Glomerular visceral epithelial cell (primary cell): Measurements from ENCODE around the gene BHLHE23.

ENCODE experiments used
- DNase-seq: peaks from one replicate; pipeline ENCODE4 v3.0.0-alpha.2; 2016; ENCODE audit errors: extremely low spot score

BHLHE23 gene

DNA sequence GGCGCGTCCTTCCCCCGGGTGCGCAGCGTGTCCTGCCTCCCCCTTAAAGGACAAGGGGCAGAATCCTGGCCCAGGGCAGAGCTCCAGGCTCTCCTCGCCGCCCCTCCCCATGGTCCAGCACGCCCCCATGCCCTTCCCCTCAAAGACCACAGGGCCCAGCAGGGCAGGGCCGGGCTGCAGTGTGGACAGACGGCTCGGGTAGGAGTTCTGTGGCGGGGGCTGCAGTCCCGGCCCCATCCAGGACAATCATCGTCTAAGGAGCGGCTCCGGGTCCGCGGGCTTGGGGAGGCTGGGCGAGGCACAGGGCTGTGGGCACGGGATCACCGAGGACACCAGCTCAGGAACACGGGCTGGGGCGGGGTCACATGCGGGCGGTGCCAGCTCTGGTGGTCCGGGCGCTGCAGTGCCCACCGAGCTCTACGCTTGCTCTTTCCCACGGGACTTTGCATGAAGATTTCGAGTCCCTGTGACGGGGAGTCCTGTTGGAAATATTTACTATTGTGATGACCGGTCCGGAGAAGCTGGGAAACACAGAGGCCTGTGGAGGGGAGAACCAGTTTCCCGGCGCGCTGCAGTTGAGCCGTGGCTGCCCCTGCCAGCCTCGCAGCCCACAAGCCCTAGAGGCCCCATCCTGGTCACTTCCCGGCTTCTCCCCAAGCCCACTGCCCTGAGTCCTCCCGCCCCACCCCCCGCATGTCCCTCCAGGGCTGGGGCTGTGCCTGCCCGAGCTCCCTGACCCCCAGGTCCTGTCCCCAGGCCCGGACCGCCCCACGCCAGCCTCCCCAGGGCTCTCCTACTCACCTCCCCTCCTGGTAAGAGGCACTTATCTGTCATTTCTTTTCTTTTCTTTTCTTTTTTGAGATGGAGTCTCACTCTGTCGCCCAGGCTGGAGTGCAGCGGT, 33.7 kb downstream of the BHLHE23 start:
- DNase-seq, result no peak

DNA sequence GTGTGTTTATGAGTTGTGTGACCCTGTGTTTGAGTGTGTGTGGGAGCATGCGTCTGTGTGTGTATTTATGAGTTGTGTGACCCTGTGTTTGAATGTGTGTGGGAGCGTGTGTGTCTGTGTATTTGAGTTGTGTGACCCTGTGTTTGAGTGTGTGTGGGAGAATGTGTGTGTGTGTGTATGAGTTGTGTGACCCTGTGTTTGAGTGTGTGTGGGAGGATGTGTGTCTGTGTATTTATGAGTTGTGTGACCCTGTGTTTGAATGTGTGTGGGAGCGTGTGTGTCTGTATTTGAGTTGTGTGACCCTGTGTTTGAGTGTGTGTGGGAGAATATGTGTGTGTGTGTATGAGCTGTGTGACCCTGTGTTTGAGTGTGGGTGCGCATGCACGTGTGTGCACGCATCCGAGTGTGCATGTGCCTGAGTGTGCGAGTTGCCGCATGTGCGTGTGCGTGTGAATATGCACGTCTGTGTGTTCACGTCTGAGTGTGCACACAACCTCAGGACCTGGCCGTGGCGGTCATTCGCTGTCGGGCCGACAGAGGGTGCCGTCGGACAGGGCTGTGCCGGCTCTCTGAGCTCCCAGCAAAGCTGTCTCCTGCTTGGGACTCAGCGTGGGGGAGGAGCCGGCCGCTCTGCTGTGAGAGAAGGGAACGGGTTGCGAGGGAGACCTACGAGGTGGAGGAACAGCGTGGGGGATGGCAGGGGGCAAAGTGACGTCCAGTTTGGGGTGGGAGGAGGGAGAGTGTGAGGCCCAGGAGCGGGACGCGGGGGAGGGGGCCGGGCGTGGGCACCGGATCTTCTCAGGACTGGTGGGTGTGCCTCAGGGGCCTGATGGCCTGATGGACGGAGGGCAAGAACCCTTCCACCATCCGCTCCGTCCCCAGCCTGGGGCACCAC, 34.6 kb downstream of the BHLHE23 start:
- DNase-seq, result peak; percentile 86

DNA sequence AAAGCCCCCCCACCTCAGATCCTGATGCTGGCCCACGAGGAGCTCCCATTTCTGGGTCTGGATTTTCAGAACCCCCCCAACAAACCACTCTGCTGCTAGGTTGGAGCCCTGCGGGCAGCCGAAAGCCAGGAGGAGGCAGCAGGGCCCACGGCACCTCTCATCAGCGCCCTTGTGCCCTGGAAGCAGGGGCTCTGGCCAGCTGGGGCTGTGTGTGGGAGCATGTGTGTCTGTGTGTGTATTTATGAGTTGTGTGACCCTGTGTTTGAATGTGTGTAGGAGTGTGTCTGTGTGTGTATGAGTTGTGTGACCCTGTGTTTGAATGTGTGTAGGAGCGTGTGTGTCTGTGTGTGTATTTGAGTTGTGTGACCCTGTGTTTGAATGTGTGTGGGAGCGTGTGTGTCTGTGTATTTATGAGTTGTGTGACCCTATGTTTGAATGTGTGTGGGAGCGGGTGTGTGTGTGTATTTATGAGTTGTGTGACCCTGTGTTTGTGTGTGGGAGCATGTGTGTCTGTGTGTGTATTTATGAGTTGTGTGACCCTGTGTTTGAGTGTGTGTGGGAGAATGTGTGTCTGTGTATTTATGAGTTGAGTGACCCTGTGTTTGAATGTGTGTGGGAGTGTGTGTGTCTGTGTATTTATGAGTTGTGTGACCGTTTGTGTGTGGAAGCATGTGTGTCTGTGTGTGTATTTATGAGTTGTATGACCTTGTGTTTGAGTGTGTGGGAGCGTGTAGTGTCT, 35.4 kb downstream of the BHLHE23 start:
- no peak for DNase-seq

DNA sequence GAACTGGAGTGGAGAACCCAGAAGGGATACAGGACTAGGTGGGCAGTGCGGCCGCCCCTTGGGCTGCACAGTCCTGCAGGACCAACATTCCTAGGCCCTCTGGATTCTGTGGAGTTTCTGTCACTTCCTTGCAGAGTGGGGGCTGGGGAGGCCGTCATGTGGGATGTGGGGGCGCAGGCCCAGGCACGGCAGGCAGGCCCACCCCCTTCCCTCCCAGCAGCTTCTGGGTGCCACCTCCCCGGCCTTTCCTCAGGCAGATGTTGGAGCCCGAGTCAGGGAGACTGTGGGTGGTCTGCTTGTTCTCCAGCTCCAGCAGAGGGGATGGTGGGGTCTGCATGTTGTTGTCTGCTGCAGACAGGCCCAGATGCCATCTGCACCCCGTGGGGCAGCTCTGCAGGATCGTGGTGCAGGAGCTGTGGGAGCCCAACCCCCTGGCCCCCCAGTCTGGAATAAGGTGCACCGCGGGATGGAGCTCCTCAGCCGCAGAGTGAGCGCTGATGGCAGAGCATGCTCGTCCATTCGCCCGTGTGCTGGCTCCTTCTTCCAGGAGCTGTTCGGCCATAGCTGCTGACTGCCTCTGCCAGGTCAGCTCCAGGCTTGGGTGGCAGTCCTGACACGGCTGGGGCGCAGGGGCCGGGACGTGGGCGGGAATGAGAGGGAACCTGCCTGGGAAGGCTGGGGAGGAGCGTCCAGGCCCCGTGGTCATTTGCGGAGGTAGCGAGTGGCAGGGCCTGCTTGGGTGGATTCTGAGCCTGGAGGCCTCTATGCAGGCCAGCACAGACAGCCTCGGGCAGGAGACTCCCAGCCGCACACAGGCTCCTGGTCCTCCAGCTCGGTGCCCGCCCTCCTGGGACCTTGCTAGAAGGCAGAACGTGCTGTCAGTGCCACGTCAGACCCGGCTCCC, 36.2 kb downstream of the BHLHE23 start:
- no peak for DNase-seq

DNA sequence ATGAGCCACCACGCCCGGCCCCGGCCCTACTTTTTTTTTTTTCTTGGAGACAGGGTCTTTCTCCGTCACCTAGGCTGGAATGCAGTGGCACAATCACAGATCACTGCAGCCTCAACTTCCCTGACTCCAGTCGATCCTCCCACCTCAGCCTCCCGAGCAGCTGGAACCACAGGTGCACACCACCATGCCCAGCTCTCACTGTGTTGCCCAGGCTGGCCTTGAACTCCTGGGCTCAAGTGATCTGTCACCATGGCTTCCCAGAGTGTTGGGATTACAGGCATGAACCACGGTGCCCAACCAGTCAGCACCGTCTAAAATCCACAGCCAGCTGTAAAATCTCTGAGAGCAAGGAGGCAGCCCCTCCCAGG, 36.8 kb downstream of the BHLHE23 start:
- DNase-seq, result no peak

DNA sequence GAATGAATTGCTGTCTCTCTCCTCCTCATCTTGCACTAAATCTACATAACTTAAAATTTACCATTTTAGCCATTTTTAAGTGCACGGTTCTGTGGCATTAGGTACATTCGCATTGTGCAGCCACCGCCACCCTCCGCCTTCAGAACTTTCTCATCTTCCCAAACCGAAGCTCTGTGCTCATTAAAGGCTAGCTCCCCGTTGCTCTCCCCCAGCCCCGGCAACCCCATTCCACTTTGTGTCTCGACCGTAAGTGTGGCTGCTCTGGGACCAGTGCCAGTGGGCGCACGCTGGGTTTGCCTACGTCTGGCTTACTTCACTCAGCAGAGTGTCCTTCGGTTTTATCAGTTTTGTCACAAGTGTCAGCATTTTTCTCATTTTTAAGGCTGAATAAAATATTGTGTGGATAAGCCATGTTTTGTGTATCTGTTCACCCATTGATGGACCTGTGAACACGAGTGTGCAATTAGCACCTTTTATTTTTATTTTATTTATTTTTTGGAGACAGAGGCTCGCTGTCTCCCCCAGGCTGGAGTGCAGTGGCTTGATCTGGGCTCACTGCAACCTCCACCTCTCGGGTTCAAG, 37.5 kb downstream of the BHLHE23 start:
- no peak for DNase-seq

DNA sequence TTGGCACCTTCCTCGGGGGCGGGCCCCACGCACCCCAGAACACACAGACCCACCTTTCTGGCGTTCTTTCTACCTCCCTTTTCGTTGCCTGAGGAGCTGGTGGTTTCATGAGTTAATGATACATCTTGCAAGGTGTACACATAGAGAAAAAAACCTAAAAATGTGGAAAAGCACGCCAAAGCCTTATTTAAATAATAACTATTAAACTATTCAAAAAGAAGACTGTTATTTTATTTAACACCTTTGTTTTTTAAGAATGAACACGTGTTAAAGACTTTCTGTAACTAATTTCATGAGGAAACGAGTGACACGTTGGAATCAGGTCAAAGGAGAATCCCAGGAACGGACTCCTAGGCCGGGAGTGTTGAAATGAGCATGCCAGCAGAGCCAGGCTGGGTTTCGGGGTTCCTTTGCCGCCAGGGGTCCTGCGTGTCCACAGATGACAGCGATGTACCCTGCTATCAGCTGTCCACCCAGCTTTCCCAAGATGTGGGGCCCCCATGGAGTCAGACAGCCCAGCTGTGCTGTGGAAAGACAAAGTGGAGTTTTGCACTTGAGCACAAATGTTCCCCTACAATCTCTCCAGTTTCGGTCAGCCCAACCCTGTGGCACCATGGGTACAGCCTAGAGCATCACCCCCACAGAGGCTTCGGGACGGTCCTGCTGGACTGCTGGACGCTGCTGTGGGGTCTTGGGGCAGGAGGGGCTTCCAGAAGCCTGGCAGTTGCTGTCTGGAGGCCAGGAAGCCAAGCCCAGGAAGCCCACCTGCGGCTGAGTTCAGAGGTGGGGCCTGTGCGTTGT, 38.2 kb downstream of the BHLHE23 start:
- no peak for DNase-seq

DNA sequence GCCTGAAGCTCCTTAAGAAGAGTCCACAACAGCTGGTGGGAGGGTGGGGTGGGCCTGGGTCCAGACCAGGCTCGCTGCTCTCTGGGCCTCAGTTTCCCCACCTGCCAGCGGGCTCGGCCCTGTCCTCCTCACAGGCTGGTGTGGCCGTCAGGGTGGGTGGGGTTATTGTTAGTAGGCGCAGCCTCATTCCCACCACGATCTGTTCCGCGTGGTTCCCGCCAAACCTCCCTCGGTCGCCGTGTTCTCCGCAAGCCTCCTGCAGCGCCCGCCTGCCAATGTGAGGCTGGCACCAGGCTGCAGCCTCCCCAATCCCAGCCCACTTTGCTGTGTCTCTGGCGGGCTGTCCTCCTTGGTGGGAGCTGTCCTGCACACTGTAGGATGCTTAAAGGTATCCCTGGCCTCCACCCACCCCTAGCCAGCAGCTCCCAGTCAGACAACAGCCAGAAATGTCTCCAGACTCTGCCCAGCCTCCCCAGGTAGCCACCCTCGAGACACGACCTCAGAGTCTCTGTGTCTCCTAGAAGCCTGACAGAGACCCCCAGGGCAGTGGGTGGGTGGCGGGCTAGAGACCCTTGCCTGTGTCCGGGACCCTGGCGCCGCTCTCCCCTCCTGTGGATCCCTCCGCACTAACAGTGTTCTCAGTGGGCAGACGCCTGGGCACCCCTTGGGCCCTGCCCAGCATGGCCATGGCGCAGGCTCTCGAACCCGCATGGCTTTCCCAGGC, 39.0 kb downstream of the BHLHE23 start:
- DNase-seq, result no peak

DNA sequence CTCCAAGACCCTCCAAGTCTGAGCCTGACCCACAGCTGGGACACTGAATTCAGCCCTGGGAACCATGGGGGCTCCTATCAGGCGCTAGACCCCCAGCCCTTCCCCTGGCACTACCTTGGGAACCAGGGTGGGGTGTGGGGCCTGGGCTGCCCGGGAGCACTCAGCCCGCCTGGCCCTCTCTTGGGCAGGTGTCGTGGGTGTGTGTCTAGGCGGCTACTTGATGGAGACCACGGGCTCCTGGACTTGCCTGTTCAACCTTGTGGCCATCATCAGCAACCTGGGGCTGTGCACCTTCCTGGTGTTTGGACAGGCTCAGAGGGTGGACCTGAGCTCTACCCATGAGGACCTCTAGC, 39.6 kb downstream of the BHLHE23 start:
- DNase-seq, result no peak

DNA sequence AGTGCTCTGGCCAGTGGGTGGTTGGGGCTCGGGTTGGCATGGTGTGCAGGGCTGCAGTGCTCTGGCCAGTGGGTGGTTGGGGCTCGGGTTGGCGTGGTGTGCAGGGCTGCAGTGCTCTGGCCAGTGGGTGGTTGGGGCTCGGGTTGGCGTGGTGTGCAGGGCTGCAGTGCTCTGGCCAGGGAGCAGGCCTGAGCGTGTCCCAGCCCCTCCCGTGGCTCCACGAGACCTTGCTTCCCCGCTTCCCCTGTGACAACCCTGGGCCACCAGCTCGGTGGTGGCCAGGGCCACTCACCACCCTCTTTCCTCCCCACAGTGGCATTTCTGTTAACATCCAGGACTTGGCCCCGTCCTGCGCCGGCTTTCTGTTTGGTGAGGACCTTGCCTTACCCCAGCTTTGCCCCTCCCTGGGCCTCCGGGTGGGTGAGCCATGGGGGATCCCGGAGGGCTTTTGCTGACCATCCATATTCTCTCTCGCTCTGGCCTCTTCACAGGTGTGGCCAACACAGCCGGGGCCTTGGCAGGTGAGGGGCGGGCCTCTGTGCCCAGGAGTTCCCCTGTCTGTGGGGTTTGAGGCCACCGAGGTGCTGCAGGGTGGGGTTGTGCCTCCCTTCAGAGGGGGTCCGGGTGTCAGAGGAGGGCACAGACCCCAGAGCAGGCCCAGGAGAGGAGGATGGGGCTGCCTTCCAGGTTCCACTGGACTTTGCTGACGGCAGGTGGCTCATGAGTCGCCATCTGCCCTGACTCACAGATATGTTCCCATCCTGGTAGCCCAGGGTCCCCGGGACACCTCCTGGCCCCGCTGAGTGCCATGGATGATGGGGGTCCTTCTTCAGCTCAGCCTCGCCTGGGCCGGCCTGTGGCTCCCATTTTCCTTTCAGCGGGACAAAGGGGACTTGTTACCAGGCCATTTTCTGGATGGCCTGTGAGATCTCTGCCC, 40.3 kb downstream of the BHLHE23 start:
- DNase-seq, result no peak

DNA sequence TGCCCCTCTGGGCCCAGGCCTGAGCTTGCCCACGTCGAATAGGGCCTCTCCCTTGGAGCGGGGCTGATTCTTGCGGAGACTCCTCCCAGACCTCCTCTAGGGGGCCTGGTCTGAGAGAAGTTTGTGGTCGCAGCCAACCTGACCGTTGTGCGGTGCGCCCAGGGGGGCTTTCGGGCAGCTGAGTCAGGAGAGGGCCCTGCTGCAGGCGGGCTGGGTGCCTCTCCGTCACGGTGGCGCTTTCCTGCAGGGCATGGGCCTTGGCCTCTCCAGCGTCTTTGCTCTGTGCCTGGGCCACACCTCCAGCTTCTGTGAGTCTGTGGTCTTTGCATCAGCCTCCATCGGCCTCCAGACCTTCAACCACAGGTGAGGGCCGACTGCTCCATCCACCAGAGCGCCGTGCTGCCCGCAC, 41.4 kb downstream of the BHLHE23 start:
- no peak for DNase-seq

DNA sequence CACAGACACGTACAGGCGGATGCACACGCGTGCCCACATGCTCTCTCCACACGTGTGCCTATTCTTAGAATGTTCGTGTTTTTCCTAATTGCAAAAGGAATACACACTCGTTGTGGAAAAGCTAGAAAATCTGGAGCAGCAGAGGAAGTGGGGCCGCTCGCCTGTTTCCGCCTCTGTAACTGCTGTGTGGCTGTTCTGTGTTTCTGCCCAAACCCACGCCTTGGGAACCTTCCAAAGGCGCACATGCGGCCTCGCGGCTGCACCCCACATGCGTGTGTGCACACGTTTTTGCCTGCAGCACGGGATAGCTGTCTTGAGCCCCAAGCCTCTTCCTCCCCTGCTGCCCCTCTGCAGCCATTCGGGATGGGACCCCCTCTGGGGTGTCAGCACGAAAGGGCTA, 42.1 kb downstream of the BHLHE23 start:
- DNase-seq, result no peak

DNA sequence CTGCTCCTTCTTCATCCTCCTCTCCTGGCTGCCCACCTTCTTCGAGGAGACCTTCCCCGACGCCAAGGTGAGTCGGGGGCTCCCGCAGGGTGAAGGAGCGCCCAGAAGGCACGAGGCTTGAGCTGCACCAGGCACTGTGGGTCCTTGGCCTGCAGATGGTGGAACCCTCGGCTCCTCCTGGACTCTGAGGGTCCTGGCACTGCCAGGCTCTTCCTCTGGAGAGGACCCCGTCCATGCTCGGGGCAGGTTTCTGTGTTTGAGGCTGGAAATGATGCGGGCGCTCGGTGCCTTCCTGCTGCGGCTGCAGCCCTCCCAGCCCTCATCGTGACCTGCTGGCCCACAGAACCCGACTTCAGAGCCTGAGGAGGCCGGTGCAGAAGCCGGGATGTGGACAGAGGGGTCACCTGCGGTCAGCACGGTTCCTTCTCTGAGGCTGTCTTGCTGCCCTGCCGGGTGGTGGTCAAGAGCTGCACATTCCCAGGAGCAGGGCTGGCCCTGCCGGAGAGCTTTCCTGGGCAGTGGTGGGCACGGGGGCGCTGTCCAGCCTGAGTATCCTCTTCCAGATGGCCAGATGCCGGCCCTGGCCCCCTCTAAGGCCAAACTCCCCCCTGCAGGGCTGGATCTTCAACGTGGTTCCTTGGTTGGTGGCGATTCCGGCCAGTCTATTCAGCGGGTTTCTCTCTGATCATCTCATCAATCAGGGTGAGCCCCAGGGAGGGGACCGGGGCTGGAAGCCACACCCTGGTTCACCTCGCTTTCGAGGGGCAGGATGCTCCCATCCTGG, 43.0 kb downstream of the BHLHE23 start:
- no peak for DNase-seq

DNA sequence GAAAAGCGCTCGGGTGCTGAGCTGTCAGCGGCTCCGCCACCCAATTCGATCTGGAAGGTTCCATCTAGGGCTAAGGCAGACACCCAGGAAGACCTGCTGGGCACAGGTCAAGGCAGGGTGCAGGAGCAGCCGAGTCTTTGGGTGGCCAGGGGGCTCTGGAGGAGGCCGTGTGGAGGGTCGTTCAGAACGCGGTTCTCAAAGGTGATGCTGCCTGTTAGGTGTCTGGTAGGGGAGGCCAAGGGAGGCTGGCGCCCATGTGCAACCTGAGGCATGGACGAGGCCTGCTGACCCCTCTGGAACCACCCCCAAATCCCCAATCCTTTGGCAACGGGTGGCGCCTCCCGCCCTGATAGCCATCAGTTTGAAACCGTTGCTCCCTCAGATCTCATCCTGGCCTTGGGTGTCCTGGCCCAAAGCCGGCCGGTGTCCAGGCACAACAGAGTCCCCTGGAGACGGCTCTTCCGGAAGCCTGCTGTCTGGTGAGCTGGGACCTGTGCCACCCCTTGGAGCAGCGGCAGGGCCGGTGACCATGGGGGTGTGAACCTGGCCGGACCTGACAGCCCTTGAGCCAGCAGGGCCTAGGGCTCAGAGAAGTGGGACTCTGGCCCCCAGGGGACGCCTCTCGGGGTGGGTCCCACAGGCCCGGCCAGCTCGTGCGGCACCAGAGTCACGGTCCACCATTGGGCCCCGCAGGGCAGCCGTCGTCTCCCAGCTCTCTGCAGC, 43.7 kb downstream of the BHLHE23 start:
- DNase-seq, result no peak

DNA sequence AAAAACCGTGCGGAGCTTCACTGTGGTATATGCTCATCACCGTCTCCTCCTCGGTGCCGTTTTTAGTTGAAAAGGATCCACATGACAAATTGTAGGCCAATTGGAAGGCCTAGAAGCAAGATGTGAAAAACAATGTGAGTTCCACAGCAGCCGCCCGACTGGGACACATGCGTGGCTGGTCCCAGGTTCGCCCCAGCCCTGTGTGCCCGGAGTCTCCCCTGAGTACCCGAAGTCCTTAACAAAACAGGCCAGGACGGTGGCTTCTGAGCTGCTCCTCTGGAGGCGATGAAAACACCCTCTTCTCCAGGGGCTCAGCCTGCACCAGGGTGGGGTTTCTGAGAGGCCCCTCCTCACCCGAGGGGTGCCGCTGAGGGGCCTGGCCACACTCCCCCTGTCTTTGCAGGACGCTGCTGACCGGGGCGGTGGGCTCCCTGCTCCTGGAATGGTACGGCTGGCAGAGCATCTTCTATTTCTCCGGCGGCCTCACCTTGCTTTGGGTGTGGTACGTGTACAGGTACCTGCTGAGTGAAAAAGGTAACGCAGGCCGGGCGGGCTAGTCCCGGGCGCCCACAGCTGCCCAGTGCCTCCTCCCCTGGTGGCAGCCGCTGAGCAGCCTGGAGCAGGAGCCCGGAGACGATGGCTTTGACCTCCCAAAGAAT, 44.4 kb downstream of the BHLHE23 start:
- no peak for DNase-seq

DNA sequence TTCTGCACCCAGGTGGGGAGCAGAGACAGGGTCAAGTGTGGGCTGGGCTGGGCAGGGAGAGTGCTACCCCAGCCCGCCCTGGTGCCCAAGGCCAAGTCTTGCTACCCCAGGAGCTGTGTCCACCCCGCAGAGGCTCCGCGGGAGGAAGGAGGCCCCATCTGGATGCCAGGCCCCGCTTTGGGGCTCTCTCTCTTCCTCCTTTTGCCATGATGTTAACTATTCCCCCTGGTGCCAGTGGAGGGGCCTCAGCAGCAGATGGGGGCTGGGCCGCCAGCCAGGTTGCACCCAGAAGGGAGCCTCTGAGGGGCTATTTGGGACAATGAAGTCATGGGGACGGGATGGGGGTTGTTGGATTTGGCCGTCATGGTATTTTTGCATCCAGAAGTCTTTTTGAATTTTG, 45.0 kb downstream of the BHLHE23 start:
- no peak for DNase-seq
